NT2/D1 (cell line): ENCODE data around the gene CA4.

Experiments
- YY1 ChIP-seq: IDR thresholded peaks from 2 replicates; pipeline ENCODE4 v1.6.1; 2011; ENCODE audit not compliant: insufficient read length, insufficient read depth
- ZNF274 ChIP-seq: IDR thresholded peaks from 2 replicates; pipeline ENCODE4 v1.6.1; 2011; ENCODE audit warnings: mild to moderate bottlenecking, low read depth, low read length

GRCh38 chr17:60146206-60146605, 3.6 kb upstream of the CA4 start:
- no peak for TF ChIP-seq ZNF274
- no peak for TF ChIP-seq YY1
